Superior temporal gyrus (tissue), 1 donor: ENCODE measurements around the gene VPS51.

ENCODE experiments used
- DNase-seq: peaks from one replicate; pipeline ENCODE4 v3.0.0-alpha.2; 2016; ENCODE audit errors: extremely low spot score

VPS51 gene

DNA sequence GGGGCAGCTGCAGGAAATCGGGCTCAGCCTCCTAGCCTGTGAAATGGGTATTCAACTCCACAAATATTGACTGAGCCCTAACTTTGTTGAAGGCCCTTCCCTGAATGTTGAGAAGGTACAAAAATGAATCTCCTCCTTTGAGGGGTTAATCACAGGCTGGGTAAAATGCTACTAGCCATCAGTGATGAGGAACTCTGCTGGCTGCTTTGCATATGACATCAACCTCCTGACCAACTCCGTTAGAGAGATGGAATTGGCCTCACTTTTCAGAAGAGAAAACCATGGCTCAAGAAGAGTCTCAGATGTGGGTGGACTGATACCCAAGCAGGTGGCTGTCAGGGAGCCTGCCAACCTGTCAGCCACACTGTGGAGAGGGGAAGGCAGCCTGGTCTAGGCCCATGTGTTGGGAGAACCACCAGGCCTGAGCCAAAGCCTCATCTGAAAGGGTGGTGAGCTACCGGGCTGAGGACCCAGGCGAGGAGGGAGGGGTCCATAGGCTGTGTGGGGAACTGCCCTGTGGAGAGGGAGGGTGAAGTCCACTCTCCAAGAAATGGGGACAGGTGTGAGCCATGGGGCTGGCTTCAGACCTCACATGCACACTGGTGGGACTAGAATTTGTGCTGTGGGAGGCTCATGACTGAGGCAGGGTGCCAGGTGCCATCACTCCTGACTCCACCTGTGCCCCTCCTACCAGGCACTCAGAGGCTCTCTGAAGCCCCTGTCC, 23.9 kb upstream of the VPS51 start:
- DNase-seq: no peak

DNA sequence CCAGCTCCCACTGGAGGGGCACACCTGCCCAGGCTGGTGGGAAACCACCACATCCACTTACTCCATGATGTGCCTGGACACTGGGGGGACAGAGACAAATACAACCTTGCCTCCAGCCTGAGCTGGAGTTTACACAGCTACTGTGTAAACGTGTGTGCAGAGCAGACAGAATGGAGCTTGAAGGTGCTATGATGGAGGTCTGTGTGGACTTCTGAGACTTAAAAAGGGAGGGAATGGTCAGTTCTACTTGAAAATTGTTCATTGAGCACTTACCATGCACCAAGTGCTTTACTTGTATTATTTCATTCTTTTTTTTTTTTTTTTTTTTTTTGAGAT, 23.4 kb upstream of the VPS51 start:
- no peak for DNase-seq

DNA sequence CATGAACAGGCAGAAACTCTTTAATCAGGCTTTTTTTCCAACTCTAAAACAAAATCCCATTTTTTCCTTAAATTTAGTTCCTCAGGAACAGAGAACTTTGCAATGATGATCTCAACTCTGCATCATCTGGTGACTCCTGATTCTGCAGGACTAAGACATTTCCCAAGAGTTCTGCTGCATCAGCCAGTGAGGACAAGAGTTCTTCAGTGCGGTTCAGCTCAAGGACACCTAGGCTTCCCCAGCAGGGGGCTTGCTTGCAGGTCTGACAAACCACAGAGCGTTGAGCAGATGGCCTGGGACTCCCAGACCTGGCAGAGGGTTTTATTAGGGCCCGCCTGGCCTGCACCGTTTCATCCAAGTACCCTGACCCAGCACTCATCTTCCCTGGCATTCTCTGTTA, 18.6 kb upstream of the VPS51 start:
- no peak for DNase-seq

DNA sequence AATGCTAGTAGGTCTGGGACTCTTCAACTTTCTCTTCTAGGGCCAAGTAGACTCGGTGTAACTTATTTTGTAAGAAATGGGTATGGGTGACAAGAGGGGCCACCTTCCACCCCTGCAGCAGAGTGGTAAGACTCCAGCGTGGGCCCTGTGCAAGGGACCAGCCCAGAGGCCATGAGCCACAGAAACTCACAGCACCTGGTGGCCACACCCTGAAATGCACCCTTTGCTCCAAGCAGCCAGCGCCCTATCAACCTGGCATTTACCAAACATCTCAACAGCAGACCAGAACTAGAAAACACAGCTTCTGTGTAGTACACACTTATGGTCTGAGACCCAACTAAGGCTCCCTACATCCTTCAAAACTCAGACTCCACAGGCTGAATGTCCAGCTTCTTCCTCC, 17.9 kb upstream of the VPS51 start:
- no peak for DNase-seq

DNA sequence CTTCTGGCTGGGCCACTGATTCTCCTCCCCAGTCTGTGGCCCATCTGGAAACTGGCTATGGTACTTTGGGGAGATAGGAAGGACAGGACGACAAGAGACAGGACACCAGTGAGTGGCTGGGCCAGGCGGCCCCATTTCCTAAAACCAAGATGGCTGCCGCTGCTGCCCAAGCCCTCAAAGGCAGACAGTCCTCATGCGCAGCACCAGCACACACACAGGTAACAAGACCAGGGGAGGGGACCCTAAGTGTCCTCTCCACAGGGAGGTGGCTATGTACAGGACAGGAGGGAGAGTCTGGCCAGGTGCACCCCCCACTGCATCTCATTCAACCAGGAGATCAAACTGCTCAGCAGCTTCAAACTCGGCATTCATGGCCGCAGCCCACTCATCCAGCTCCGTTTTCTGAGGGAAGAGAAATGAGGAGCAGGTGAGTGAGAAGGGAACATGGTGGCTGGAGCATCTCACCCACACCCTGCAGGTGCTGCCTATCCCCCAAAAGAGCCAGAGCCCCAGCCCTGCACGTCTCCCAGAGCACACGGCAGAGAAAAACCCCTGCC, 17.1 kb upstream of the VPS51 start:
- no peak for DNase-seq

DNA sequence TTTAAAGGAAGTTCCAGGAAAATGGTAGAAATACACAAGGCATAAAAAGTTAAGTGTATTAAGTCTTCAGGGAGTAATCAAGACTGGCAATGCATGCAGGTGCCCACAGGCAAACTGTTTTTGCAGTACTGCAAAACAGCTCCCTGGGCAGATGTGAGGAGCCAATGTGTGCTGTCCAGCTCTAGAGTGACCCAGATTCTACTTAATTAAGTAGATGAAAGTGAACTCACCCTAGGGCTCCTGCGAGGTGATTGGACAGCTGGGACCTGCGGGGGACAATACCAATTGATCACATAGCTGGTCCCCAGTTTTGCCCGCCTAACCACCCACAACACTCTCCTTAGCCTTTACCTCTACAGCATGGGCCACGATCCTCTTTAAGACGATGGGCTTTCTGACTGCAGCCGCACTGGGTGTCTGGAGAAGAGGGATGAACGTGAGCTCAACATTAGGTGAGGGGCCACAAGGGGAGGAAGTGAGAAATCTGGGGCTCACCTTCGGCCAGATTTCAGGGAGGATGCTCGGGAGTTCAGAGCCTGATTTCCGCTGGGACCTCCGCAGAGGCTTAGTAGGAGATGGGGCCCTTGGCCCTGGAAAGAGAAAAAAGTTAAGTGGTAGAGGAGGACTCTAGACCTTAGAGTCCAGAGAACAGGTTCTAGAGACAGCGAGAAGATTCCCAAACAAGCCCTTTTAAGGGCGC, 12.7 kb upstream of the VPS51 start:
- no peak for DNase-seq

DNA sequence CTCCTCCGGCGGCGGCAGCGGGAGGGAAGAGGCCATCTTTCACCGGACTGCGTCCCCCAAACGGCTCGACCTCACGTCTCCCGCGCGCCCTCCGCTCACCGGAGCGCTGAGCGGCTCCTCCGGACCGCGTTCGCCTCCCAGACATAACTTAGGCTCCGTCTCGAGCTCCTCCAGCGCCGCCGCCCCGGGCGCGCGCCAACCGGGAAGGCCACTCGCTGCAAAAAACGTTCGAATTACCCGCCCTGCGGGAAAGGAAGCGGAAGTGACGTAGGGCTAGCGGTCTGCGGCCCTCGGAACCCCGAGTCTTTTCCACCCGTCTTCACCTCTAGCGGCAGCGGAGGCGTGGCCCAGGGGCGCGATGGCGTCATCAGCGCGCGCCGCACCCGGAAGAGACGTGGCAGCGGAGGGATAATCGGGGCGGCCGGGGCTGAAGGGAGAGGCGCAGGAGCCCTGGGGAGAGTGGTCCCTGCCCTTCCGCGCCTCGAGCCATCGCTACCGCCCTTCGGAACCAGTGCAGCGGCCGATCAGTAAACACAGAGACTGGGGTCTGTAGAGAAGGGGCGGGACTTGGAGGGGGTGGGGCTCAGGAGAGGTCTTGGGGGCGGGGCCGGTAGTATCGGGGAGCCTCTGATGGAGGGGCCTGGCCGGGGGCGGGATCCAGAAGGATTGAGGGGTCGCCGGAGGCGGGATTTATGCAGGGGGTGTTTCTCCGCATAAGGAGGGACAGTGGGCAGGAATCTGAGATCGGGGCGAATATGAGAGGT, 12.0 kb upstream of the VPS51 start, which contains the start of the genes CDCA5 and ZFPL1:
Gene CDCA5, minus strand, starts transcription at position 207 of the 764 bp plus-strand sequence. Its CDS starts 62 bp downstream, at position 145.
Gene ZFPL1, plus strand, starts transcription at position 389 of the 764 bp plus-strand sequence. CDS start 477 bp downstream, outside the sequence.
- peak; percentile 98 for DNase-seq

DNA sequence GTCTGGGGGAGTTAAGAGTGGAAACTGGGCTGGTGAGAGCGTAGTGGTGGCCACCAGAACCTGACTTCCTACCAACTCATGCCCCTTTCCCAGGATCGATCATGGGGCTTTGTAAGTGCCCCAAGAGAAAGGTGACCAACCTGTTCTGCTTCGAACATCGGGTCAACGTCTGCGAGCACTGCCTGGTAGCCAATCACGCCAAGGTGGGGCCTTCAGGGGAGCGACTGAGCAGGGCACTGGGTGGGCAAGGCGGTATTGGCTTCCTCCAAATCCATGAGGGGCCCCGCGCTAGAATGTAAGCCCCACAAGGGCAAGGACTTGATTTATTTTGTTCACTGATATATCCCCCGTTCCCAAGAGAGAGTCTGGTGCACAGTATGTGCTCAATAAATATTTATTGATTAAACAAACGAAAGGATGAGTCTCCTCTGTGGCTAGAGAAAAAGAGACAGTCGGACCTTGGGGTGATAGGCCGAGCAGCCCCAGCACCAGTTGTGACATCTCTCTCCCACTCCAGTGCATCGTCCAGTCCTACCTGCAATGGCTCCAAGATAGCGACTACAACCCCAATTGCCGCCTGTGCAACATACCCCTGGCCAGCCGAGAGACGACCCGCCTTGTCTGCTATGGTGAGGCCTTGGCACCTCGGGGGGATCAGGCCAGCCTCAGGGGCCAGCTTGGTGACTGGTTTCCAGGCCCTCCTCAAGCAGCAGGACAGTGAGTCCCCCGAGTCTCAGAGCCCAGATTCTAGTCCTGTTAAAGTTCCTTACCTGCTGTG, 11.2 kb upstream of the VPS51 start:
- no peak for DNase-seq

DNA sequence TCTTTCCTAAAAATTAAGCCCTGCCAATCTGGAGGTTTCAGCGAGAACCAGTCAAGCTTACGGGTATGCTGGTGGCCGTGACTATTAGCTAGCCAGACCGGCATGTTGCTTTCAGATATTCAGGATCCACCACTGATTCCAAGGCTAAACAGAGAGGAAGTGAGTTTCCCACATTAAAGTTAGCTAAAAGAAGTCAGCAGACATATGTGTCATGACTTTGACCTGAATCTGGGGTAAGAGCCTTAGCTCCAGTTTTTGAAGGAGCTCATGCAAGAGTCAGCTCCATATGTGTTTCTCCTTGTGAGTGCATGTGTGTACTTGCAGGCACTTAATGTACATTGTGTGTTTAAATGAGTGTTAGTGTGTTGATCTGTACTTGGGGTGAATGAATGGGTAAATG, 10.6 kb upstream of the VPS51 start:
- no peak for DNase-seq

DNA sequence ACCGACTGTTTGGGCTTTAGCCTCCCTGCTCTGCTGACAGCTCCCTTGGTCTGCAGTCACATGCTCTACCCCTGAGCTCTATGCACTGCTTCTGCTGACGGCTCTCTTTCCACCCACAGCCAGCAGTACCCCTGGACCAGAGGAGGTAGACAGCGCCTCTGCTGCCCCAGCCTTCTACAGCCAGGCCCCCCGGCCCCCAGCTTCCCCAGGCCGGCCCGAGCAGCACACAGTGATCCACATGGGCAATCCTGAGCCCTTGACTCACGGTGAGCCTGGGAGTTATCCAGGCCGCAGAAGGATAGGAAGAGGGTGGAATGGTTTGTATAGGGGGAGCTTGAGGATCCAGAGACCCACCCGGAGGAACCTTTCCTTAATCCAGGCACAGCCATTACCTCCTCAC, 9.2 kb upstream of the VPS51 start:
- DNase-seq: no peak

DNA sequence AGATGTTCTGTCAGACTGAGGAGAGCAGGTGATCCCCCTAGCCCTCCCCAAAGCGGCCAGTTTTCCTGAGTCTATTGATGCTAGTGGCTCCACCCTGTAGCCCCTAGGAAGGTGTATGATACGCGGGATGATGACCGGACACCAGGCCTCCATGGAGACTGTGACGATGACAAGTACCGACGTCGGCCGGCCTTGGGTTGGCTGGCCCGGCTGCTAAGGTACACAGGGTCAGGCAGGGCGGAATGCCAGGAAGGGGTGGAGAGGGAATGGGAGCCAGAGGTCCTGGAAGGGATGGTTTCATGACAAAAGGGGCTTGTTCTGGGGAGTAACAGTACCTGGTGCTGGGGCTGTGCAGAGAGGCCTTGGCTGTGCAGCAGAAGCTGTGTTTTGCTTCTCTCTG, 8.8 kb upstream of the VPS51 start:
- DNase-seq: no peak

DNA sequence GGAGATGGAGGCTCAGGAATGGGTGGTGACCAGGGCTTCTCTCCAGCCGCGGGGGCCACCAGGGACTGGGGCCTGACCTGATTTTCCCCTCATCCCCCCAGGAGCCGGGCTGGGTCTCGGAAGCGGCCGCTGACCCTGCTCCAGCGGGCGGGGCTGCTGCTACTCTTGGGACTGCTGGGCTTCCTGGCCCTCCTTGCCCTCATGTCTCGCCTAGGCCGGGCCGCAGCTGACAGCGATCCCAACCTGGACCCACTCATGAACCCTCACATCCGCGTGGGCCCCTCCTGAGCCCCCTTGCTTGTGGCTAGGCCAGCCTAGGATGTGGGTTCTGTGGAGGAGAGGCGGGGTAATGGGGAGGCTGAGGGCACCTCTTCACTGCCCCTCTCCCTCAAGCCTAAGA, 8.2 kb upstream of the VPS51 start:
- DNase-seq: no peak

DNA sequence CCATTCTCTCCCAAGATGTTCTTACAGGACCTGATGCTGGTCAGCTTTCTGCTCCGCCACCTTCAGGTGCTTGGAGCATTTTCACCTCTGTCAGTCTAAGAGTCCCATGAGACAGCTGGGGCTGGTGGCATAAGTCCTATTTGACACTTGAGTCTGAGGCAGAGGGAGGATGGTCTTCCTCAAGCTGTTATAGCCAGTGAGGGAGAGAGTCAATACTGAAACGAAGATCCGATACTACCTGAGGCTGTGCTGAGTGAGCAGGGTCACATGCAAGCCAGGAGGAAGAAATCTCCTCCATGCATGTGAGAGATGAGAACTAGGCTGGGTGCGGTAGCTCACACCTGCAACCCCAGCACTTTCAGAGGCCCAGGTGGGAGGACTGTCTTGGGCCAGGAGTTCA, 6.4 kb upstream of the VPS51 start:
- DNase-seq: no peak

DNA sequence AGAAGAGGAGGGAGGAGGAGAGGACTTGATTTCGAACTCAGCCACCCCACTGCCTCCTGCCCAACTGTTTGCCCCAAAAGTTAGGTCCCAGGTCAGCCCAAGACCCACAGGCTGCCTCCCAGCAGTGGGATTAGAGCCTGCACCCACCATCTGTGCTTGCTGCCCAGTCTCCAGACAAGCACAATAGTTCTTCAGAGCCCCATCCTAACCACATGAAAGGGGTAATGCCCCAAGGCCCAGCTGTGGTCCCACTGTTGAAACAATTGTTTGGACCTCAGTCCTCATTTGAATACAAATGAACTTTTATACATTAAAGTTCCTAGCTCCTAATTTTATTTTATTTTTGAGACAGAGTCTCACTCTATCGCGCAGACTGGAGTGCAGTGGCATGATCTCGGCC, 5.4 kb upstream of the VPS51 start:
- peak; percentile 77 for DNase-seq

DNA sequence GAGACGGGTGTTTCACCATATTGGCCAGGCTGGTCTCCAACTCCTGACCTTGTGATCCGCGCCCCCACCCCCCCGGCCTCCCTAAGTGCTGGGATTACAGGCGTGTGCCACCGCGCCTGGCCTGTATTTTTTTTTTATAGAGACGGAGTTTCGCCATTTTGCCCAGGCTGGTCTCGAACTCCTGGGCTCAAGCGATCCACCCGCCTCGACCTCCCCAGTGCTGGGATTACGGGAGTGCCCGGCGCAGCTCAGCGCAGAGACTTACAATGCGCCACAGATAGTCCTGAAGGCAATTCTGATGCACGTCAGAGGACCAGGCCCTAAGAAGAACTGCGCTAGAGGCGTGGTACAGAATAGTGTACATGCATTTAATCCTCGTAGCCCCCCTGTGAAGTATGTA, 587 bp upstream of the VPS51 start:
- no peak for DNase-seq

DNA sequence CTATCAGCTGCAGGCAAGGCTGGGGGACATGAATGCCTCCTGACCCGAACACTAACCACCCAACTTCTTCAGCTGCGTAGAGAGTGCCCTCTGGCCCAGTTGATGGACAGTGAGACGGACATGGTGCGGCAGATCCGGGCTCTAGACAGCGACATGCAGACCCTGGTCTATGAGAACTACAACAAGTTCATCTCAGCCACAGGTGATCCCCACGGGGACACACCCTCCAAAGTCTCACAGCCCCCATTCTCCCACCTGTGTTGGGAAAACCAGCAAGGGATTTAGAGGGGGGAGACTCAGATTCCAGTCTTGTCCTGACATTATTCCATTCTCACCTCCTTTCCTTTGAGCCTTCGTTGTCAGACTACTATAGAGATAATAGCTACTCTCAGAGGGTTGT, 912 bp downstream of the VPS51 start:
- DNase-seq: no peak

DNA sequence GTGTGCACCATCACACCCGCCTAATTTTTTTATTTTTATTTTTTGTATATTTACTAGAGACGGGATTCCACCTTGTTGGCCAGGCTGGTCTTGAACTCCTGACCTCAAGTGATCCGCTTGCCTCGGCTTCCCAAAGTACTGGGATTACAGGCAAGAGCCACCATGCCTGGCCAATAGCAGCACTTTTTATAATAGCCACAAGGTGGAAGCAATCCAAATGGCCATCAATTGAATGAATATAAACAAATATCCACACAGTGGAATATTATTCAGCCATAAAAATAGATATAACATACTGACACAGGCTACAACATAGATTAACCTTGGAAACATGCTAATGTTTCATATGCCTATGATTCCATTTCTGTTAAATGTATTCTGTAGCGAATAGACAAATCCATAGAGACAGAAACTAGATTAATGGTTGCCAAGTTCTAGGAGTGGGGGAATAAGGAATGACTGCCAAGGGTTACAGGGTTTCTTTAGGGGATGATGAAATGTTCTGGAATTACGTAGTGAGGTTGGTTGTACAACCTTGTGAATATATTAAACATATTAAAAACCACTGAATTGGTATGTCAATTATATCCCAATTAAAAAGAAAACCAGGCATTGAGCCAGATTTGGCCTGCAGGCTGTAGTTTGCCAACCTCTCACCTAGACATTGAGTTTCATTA, 4.8 kb downstream of the VPS51 start:
- DNase-seq: no peak

DNA sequence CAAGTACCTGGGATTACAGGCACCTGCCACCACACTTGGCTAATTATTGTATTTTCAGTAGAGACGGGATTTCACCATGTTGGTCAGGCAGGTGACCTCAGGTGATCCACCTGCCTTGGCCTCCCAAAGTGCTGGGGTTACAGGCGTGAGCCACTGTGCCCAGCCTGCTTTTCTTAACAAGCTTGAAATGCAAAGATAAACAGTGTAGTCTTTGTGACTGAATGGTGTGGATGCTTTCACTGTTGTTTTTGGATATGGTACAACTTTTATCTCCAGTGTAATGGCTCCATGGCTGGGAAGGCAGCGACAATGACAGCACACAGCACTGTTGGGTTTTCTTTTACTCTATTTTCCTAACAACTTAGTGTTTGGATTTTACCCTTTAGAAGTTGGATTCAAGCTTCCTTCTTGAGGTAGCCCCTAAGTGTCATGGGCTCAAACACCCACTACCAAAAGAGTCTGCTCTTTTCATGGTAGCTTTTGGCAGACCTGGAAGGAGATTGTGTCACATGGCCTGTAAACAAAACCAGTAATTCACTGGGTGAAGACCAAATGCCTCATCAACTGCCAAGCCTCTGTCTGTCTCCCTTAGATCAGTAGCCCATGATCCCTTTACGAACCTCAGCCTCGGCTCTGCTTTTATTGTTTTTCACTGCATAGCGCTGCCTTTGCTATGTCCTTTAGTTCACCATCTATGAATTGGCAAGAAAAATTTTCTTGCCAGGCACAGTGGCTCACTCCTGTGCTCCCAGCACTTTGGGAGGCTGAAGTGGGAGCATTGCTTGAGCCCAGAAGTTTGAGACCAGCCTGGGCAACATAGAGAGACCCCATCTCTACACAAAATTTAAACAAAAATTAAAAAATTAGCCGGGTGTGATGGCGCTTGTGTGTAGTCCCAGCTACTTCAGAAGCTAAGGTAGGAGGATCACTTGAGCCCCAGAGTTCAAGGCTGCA, 6.4 kb downstream of the VPS51 start:
- DNase-seq: peak; percentile 88

DNA sequence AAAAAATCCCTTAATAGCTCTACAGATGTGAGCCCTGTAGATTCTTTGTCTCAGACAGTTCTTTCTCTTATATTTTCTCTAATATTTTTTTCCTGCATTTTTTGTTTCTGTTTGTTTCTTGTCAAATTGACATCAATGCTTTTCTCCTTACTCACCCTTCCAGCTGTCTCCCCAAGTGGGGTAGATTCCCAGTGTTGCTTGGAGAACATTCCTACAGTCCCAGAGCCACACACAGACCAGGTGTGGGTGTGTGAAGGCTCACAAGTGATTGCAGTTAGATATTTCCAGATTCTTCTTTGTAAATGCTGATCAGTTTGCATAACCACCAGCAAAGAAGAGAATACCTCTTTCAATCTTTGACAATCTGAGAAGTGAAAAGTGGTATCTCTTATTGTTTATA, 7.5 kb downstream of the VPS51 start:
- no peak for DNase-seq

DNA sequence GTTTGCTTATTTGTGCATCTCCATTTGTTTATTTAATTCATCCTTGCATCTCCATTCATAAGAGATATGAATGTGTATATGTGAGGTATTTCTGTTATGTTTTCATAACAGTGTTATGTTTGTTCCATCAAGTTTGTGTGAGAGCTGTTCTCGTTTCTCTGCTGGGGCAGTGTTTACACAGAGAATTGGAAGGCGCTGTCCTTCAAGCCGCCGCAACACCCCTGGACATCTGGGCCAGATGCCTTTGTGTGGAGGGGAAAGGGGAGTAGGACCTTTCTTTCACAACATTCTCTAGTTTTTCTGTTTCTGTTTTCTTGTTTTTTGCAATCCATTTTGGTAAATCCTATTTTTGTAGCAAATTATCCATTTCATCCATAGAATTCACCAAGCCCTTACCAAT, 8.6 kb downstream of the VPS51 start:
- DNase-seq: peak; percentile 46
